Subcutaneous adipose tissue (tissue), 4 donors: ENCODE measurements around the gene ZXDC. TPM values are rescaled to one million over a fixed set of nuclear protein-coding genes. Genes with fewer than 3 reads are reported as not detected.

Experiments used
- total RNA-seq, 4 donors: library from RNA; depleted of rRNA; stranded (reverse); fragments of >200 nt; gene quantifications; one replicate each; pipeline ENCODE4 v1.1.0, GENCODE V29; 2016
- TF ChIP-seq, protein P1 (sequence below): fragments of 450-650 bp; IDR thresholded peaks from one replicate; pipeline ENCODE4 v1.5.1; 2016; ENCODE audit warnings: low read depth, mild to moderate bottlenecking, control low read depth, antibody characterized with exemption, moderate library complexity

The ZXDC gene
- total RNA-seq, 4 donors from 2014 or later: 24.0 to 44.8 (median 26.3) TPM

DNA sequence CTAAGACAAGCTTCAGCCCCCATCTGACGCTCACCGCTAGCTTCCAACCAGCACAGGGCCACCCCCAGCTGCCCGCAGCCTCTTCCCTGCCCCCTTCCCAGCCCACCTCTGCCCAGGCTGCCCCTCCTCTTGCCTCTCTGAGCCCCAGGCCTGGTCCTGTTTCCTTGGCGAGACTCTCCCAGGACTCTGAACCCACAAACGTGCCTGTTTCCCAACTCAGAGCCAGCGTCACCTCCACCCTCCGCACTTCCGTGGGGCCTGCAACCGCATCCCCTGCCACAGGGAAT, 35.0 kb downstream of the ZXDC start:
- TF ChIP-seq, protein P1, sequence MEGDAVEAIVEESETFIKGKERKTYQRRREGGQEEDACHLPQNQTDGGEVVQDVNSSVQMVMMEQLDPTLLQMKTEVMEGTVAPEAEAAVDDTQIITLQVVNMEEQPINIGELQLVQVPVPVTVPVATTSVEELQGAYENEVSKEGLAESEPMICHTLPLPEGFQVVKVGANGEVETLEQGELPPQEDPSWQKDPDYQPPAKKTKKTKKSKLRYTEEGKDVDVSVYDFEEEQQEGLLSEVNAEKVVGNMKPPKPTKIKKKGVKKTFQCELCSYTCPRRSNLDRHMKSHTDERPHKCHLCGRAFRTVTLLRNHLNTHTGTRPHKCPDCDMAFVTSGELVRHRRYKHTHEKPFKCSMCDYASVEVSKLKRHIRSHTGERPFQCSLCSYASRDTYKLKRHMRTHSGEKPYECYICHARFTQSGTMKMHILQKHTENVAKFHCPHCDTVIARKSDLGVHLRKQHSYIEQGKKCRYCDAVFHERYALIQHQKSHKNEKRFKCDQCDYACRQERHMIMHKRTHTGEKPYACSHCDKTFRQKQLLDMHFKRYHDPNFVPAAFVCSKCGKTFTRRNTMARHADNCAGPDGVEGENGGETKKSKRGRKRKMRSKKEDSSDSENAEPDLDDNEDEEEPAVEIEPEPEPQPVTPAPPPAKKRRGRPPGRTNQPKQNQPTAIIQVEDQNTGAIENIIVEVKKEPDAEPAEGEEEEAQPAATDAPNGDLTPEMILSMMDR: no peak

DNA sequence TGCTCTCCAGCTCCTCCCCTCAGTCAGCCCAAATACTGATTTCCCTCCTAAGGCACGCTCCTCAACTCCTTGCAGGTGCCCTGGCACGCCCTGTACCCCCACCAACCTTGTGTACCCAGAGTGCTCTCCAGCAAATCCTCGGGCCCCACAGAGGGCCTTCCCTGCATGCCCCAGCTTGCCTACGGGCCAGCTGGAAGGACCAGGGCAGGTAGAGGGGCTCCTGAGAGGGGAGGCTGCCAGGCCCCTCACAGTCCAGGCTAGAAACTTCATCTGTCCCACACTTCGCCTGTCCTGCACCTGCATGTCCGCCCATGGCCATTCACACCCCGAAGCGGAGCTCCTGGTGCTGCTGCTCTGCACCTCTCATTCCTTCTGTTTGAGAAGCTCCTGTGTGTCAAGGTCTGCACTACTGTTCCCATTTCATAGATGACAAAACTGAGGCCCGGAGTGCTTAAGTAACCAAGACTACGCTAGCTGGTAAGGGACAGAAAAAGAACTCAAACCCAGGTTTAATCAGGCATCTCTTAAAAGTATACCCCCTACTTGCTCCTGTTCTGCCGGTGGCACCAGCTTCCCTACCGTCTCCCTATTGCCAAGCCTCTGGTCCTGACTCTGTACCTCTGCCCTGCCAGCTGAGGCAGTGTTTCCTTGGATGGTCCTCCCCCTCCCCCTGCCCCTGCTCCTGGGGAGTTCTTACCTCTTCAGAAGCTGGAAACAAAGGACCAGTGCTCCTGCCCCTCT, 35.6 kb downstream of the ZXDC start:
- TF ChIP-seq, protein P1: no peak

DNA sequence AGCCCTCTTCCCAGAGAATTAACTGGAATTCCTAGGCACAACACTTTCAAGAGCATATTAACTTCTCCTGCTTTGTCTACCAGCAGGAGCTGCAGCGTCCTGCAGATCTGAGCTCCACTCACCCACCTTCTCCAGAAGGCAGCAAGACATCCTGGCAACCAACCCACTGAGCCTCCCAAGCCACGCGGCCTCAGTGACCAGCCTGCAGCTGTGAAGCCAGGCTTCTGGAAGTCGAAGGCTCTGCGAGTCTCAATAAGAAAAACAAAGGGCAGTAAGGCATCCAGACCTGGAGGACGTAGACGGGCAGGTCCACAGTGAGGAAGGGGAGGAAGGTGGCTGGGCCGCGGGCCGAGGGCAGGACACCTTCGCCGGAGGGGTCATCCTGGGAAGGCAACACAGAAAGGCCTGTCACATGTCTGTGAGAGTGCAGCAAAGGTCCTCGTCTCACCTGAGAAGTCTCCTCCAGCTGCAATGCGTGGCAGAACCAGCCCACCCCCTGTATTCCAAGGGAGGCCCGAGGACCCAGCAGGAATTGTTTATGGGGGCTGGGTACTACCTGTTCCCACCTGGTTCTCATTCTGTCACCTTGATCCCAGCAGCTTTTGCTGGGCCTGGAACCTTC, 36.2 kb downstream of the ZXDC start:
- TF ChIP-seq, protein P1: no peak

DNA sequence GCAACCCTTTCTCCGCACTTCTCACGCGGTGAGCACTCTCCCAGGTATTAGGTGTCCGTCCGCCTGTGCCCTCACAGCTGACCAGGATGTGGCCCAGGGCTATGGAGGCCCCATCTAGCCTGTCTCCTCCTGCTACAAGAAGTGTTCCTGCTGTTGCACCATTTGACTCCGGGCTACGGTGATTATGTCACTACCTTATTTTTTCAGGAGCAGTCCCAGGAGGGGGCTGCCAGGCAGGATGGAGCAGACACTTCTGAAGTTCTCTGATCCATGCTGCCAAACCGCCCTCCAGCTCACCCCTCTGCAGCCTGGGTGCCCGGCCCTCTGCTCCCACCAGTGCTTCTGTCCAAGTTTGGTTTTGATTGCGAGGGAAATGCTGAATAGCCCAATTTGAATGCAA, 36.9 kb downstream of the ZXDC start:
- TF ChIP-seq, protein P1: no peak

DNA sequence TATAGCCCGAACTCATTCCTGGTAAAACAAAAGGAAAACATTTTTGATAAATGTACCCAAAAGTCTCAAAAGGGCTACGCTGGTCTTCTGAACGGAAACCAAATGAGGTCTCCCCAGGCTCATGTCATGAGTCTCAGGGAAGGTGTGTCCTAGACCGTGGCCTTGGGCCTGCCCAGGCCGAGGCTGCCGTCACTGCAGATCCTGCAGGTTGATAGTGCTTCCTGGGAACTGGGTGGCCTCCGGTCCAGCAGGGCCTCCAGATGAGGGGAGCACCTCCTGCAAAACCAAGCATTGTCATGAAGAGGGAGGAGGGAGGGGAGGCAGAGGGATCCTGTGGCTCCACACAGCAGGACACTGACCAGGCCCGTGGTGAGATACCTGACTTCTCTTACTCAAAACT, 37.5 kb downstream of the ZXDC start:
- TF ChIP-seq, protein P1: no peak

DNA sequence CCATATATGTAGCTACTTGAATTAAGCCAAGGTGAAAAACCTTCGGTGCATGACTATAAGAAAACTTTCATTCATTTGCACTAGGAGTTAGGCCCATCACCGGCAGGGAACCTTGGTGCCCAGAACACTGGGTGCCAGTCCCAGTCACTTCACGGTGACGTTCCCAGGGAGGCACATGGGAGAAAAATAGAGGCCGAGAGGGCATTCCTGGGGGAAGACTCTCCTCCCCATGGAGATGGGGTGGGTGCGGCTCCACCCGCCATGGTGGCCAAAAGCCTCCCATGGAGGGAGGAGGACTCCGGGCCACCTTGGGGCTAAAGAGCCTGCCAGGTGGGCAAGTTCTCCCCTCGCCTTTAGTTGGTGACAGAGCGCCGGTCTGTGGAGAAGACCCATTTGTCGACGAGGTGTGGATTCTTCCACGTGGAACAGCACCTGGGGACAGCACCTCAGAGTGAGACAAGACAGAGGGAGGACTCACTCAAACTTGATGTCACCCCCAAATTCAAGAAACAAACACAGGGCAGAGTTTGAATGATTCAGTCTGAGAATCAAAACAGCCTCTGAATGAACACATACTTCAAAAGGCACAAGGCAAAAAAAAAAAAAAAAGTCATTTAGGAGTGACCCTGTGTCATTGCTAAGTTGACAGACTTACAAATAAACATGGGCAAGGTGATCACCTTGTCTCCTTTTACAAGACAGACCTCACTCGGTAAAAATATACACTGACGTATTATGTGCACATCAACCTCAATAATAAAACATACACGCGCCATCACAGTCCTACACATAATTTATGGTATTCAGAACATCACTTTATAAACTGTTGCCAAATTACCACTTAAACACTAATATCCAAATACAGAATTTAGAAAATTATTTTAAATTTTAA, 38.6 kb downstream of the ZXDC start:
- TF ChIP-seq, protein P1: no peak
